ENCODE data around the gene DNM3. TPM values are rescaled to one million over a fixed set of nuclear protein-coding genes. Genes with fewer than 3 reads are reported as not detected.

DNM3 gene
- total and polyA plus RNA-seq, 10 of the 15 experiments (the other 5 are each of a cell fraction or from before 2014, with no cell fraction given) = 0.03 to 1.5 (median 0.08) TPM; not detected in 3

GRCh38 chr1:172283766-172284165 lies 442.5 kb downstream of the DNM3 start:
- no peak for ATAC-seq
- Histone ChIP-seq H3K9ac (ENCODE audit: control insufficient read depth, insufficient read depth, low read length) (no peak overlapping the region), H2AFZ (ENCODE audit: control insufficient read depth, low read depth, low read length) (no peak overlapping the region), H3K79me2 (ENCODE audit: control insufficient read depth, insufficient read depth, low read length) (no peaks in the 10 kb centered on the region), H3K4me3 (no peak overlapping the region), H3K4me2 (ENCODE audit: control insufficient read depth, insufficient read depth) (no peak overlapping the region), H3K9me3 (replicated peaks; ENCODE audit: control insufficient read depth, insufficient read depth, low read length) (no peaks in the 10 kb centered on the region; the same call in 2 of the 3 replicates), H3K4me1 (ENCODE audit: control insufficient read depth, insufficient read depth, low read length) (no peaks in the 10 kb centered on the region), H3K27ac (ENCODE audit: control insufficient read depth, insufficient read depth) (no peak overlapping the region), H4K20me1 (ENCODE audit: control insufficient read depth, insufficient read depth) (no peaks in the 10 kb centered on the region), H3K27me3 (replicated peaks in 1 of 2; ENCODE audit: control insufficient read depth in 2 of 2, insufficient read depth in 2 of 2, low read length in 1 of 2) (no peaks in the 10 kb centered on the region), H3K36me3 (ENCODE audit: control insufficient read depth in 2 of 2, insufficient read depth in 2 of 2, low read length in 1 of 2) (no peaks in the 10 kb centered on the region)
- intact Hi-C loops (cut with micrococcal nuclease; ENCODE audit: unreplicated experiment) = no loop called here
- in situ Hi-C loops (cut with MboI) = no loop called here
- DNase-seq (ENCODE audit: low read depth, low spot score) = no peak
- no TSS peak for BruUV-seq (replicated peaks)
- ChIA-PET CTCF (interaction anchor here (1.3 kb wide), 1 partner anchor 10 kb away, joined by 3 read pairs; no protein-coding TSS in a partner anchor), POLR2A (no interaction called here), RAD21 (ENCODE audit: unreplicated experiment) (interaction anchor here (1.1 kb wide), 1 partner anchor 10 kb away, joined by 3 read pairs; no protein-coding TSS in a partner anchor), SMC1A (ENCODE audit: uncharacterized antibody, unreplicated experiment) (interaction anchor here (0.8 to 1.3 kb wide), 2 partner anchors 13 to 129 kb away, joined by 3 read pairs; no protein-coding TSS in a partner anchor)
- no peak for FAIRE-seq
- 30% methylated on average over 2 of the region's 2 CpGs for WGBS (ENCODE audit: insufficient coverage, insufficient replicate concordance, low lambda C conversion rate, missing lambda C conversion rate)
- TF ChIP-seq MTA3 (IDR thresholded peaks at IDR 0.05; ENCODE audit: borderline replicate concordance, low read length) (no peak), EGR1 (IDR thresholded peaks at IDR 0.05; ENCODE audit: borderline replicate concordance in 1 of 2, low read depth in 2 of 2, low read length in 2 of 2) (no peak), IRF3 (IDR thresholded peaks at IDR 0.05) (no peak), ZNF217 (IDR thresholded peaks at IDR 0.05) (no peak), RAD51 (IDR thresholded peaks at IDR 0.05) (no peak), MLLT1 (IDR thresholded peaks at IDR 0.05) (no peak), SMARCA5 (IDR thresholded peaks at IDR 0.05) (no peak), USF1 (IDR thresholded peaks at IDR 0.05; ENCODE audit: borderline replicate concordance, extremely low read length, insufficient read depth, low read depth, low read length) (no peak), ATF7 (IDR thresholded peaks at IDR 0.05; ENCODE audit: low read depth) (no peak), MEF2A (IDR thresholded peaks at IDR 0.05; ENCODE audit: insufficient read depth, low read depth, low read length) (no peak), NFYA (IDR thresholded peaks at IDR 0.05; ENCODE audit: borderline replicate concordance, low read depth, low read length) (no peak), BACH1 (IDR thresholded peaks at IDR 0.05; ENCODE audit: borderline replicate concordance) (no peak), USF2 (IDR thresholded peaks at IDR 0.05; ENCODE audit: borderline replicate concordance, low read depth, low read length) (no peak), RCOR1 (conservative IDR thresholded peaks at IDR 0.05; ENCODE audit: low read depth, low read length) (no peak), NFIC (IDR thresholded peaks at IDR 0.05; ENCODE audit: low read depth, low read length) (no peak), TAF1 (IDR thresholded peaks at IDR 0.05; ENCODE audit: borderline replicate concordance, low read depth, low read length) (no peak)

Data from GM12878 (cell line).